Stimulated activated CD4-positive, alpha-beta T cell treated with anti-CD3 and anti-CD28 coated beads, Interleukin-12 subunit alpha, Interleukin-12 subunit beta, amount 100 ng/mL, for 24 hours (primary cell): ENCODE data around the gene SND1.
A peak's percentile ranks its signal among the peaks of the same experiment; 100 is the strongest.
"Not testable (repeated sequence)": the region's sequence is repeated elsewhere in the genome, so short reads cannot be mapped to it uniquely, and the experiment has no call there.

ENCODE experiments used
- DNase-seq, 2 experiments: peaks; one replicate each; pipeline ENCODE4 v3.0.0-alpha.2; 2020; ENCODE audit warnings: low read depth in 2 of 2

Gene SND1

GRCh38 chr7:127831318-127832219 is 179.6 kb downstream of the SND1 start:
- no peak for DNase-seq

- no peak for DNase-seq
These were observed 180.6 kb downstream of the SND1 start for GRCh38 chr7:127832592-127832991.

DNA sequence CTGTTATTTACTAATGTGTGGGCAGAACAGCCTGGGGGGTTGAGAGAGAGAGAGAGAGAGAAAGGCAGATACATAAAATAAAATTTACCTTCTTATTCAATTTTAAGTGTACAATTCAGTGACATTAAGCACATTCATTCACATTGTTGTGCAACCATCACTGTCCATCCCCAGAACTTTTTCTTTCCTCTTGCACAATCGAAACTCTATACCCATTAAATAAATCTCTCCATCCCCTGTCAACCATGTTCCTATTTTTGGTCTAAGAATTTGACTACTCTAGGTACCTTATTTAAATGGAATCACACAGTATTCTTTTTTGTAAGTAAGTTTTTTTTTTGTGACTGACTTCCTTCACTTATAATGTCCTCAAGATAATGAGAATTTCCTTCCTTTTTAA is 181.6 kb downstream of the SND1 start:
- no peak for DNase-seq

DNA sequence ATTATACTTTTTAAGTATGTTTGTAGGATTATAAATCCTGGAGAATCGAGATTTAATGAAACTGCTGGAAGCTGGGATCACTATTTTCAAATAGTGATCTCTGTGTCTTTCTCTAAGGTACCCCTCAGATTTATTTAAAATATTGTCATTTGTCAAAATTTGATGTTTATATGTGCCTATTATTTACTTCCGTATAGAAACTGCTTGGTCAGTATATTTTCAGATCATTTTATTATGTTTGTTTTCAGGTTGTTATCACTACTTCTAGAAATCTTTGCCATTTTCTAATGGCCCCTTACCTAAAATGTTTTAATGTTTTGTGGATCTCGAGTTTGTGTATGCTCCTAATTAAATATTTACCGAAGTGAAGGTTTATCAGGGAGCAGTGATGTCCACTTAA is 183.7 kb downstream of the SND1 start:
- no peak for DNase-seq

GRCh38 chr7:127837816-127838410 is 185.9 kb downstream of the SND1 start:
- not testable (repeated sequence) for DNase-seq

DNA sequence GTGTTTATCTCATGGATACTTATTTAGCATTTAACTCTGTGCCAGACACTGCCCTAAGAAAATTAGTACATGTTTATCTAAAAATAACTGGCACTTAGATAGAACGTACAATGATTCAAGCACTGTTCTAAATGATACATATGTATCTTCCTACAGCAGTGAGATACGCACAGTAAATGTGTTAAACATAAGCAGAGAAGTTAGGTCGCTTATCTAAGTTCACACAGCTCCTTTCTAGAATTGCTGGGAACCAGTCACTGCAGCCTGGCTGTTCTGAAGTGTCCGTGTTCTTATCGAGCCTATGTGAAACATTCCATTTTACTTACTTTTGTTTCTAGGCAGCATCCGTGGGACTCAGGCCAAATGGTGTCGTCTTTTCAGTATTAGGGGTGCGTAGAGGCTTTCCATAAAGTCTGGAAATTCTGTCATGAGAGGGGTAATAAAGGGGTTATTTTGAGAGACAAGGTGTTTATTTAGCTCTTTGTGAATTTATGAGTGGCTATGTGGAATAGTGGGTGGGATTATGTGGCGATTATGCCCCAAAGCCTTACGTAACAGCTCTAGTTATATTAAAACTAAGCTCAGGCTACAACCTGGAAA is 186.9 kb downstream of the SND1 start:
- no peak for DNase-seq

GRCh38 chr7:127840226-127840951 is 188.4 kb downstream of the SND1 start:
- no peak for DNase-seq

DNA sequence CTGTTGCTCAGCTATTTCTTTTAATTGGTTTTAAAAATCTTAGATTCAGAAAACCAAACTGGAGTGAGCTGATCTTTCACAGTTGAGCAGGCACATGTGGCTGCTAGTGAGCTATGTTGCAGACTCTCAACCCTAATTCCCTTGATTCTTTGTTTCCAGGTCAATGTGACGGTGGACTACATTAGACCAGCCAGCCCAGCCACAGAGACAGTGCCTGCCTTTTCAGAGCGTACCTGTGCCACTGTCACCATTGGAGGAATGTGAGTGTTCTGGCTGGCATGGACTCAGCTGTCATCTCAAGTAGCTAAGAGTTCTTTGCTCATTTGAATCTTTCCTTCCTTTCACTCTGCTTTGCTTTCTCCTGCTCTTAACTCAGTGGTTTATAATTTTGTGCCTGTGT is 192.2 kb downstream of the SND1 start:
- DNase-seq: no peak

GRCh38 chr7:127844707-127845331 is 192.8 kb downstream of the SND1 start:
- DNase-seq: no peak

DNA sequence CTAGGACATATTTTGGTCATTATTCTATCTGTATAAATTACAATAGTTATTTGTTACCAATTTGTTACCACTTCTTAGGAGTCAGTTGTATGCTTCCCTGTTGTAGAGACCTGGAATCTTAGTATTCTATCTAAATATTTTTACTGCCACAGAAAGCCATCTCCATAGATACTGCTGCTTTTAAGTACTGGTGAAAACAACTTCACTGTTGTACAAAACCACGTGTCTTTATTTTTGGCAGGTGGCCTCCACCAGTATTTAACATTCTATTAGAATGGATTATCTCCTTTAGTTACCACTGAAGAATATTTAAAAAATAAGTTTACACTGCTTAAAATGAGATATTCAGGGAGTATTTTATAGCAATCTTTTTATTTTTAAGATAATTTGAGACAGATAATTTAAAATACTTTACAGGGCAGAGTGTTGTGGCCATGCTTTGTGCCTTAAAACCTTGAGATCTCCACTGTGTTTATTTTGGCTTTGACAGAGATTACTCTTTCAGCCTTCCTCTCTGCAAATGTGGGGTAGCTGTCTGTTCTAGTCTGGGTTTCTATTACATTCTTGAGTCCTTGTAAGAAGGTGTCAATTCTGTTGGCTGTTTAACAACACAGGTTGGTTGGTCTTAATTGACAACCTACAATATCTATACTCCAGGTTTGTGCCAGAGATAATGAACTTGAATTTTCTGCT is 193.7 kb downstream of the SND1 start:
- no peak for DNase-seq

DNA sequence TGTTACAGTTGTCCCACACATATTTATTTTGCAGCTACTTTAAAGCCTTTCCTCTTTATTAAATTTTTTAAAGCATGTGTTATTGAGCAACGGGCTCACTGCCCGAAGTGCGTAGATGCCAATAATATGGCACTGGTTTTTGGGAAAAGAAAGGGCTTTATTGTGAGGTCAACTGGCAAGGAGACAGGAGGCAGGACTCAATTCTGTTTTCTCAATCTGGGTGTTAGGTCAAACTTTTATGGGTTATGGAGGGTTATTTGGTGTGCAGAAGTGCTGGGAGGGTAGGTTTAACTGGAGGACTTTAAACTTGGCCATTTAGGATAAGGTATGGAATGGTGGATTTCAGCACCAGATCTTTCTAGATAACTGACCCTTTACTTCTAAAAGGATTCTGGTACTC is 195.6 kb downstream of the SND1 start:
- DNase-seq: no peak

DNA sequence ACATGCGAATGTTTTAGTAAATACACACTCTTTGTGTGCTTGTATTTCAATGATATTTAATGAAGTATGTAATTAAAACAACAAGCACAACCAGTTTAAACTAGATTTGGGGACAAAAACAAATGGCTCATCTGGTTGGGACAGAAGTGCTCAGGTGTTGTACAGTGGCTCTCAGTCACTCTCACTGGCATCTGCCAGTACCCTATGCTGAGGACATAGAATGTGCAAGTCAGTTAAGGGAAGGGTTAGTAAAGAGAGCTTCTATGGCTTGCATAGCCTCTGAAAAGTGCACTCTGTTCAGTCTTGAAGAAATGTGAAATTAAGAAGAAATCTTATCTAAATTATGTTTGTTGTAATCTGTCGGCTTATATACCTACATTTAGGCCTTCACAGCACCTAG is 196.2 kb downstream of the SND1 start:
- DNase-seq: no peak

GRCh38 chr7:127850195-127850594 is 198.2 kb downstream of the SND1 start:
- peak in 1 of 2 experiments; percentile 9 for DNase-seq

- no peak for DNase-seq
These were observed 202.4 kb downstream of the SND1 start for GRCh38 chr7:127854383-127854782.

DNA sequence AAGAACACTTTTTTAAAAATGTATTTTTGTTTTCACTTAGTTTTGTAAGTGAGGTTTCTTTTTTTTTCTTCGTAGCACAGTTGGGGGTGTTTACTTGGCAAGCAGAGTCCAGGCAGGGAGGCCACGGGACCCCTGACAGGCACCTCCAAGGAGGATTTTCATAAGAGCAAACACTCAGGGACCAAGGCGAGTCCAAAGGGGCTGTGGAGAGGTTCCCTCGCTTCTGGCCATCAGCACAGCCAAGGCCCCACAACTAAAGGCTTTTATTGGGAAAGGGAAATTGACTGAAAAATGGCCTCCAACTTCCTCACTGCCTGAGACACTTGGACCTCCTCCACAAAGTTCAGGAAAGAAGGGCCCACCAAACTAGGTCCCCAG is 205.5 kb downstream of the SND1 start:
- no peak for DNase-seq

DNA sequence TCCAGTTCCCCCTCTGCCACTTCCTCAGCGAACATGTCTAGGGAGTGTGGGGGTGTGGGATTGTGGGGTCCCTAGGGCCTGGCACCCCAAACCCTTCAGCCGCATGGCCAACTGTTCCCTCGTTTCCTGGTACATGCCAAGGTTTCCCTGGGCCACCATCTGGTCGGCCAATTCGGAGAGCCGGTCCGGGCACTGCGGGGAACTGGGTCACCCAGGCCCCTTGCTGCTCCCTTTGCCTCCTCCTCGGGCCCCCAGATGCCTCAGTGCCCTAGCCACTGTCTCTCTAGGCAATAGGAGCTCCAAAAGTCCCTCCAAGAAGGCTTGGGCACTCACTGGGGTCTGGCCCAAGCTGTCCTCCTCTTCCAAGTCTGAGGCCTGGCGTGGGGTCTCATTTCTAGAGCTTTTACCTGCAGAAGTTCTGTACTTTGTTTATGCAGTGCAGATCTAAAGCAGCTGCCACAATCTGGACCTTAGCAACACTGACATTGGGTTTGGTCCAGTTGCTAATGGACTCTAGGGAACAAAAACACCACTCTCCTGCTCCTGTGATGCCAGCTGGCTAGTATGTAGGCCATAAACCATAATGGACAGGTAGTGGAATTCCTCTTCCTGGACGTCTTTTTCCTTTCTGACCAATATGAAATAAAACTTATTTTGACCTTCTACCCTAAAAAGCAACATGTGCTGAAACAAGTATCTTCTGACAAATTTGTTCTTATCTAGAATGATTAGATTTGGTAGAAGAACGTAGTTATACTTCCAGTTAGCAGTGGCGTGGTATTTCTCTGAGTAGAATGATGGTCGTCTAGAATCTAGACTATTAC is 206.3 kb downstream of the SND1 start:
- DNase-seq: no peak

DNA sequence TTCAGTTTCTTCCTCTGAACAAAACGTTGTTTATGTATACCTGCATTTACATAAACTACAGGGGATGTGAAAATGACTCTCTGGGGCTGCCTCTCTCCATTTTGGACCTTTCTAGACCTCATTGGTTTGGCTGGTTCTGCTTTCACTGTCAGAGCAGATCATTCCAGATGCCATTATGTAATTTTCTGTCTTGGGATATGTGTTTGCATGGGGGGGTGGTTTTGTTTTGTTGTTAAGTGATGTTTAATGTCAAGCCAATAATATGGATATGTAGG is 206.9 kb downstream of the SND1 start:
- no peak for DNase-seq

GRCh38 chr7:127859330-127859729 is 207.3 kb downstream of the SND1 start:
- DNase-seq: no peak

GRCh38 chr7:127862525-127862924 is 210.5 kb downstream of the SND1 start:
- DNase-seq: no peak

DNA sequence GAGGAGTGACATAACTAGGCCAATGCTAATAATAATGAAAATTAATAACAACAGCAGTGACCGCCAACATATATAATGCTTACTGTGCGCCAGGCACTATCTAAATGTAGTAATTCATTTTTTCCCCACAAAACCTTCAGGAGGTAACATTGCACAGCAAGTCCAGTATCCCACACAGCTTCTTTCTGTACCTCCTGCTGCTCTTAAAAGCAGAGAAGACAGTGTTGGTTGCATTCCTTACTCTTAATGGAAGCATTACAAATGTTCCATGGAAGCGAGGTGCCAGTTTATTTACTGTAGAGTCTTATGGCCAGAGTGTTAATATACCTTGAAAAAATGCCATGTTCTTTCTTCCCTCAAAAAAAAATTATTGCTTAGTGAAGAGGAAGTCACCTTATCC is 211.1 kb downstream of the SND1 start:
- DNase-seq: no peak

DNA sequence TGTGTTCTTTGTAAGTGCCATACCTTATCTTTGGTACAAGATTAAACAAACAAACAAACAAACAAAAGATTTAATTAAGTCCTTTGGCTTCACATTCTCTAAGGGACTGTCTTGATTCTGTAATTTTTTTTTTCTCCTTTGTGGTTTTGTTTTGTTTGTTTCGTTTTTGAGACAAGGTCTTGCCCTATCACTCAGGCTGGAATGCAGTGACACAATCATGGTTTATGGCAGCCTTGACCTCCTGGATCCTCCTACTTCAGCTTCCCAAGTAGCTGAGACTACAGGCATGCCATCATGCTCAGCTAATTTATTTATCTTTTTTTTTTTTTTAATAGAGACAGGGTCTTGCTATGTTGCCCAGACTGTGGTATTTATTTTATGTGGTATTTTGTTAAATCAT is 213.5 kb downstream of the SND1 start:
- no peak for DNase-seq
